ENCODE measurements around the gene CHD2.
A peak's percentile ranks its signal among the peaks of the same experiment; 100 is the strongest.

The CHD2 gene

DNA sequence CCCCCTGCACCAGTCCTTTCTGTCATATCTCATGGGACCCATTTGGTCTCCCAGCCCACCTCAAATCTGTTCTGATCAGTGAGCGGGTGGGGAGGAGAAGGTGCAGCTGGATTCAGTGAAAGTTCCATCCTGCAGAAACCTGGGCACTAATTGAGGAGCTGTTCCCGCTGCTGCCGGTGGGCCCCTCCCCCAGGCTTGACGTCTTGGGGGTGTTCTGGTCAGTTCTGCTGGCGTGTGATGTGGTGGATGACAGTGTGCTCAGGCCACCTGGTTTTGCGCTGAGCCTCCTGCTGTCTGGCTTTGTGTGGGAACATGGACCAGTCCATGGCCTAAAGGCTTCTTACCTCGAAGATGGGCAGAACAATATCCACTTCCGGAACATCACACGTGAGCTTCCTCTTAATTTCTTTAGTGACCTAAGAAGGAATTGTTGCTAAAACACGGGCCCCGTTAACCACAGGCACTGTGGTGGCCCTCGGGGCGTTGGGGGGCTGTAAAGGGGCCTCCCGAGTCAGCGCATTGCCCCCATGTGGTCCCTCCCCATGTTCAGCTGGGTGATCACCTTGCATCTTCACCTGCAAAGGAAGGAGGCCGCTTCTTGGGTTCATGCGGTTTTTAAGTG lies 129.2 kb downstream of the CHD2 start:
- Histone ChIP-seq H3F3A (ENCODE audit: insufficient read depth, low read length) (no peaks in the 10 kb centered on the region), H3K36me3 (ENCODE audit: insufficient read depth, low read length) (peaks cover 31% of the 10 kb centered on the region), H3K4me3 (ENCODE audit: low read depth, low read length, poor library complexity, severe bottlenecking) (no peak overlapping the region), H3K4me1 (ENCODE audit: insufficient read depth, low read length, severe bottlenecking) (peaks cover 14% of the 10 kb centered on the region), H3K9ac (ENCODE audit: low read length) (no peak overlapping the region), H4K20me1 (ENCODE audit: insufficient read depth, low read length) (no peaks in the 10 kb centered on the region), H3K27ac (ENCODE audit: low read depth, low read length, poor library complexity, severe bottlenecking) (no peak overlapping the region), H2AFZ (ENCODE audit: low read length) (no peak overlapping the region), H3K79me2 (ENCODE audit: insufficient read depth, low read length) (no peaks in the 10 kb centered on the region), H3K4me2 (ENCODE audit: low read length) (peak overlapping the region; percentile 30; the same call in 1 of the 2 replicates), H3K9me2 (ENCODE audit: low read depth, low read length) (no peaks in the 10 kb centered on the region), H3K9me3 (ENCODE audit: low read length) (no peaks in the 10 kb centered on the region), H3K27me3 (ENCODE audit: insufficient read depth, low read length) (no peaks in the 10 kb centered on the region)
- no peak for TF ChIP-seq EZH2 (IDR thresholded peaks at IDR 0.05; ENCODE audit: borderline replicate concordance, low read length)
- TF ChIP-seq, protein P1, sequence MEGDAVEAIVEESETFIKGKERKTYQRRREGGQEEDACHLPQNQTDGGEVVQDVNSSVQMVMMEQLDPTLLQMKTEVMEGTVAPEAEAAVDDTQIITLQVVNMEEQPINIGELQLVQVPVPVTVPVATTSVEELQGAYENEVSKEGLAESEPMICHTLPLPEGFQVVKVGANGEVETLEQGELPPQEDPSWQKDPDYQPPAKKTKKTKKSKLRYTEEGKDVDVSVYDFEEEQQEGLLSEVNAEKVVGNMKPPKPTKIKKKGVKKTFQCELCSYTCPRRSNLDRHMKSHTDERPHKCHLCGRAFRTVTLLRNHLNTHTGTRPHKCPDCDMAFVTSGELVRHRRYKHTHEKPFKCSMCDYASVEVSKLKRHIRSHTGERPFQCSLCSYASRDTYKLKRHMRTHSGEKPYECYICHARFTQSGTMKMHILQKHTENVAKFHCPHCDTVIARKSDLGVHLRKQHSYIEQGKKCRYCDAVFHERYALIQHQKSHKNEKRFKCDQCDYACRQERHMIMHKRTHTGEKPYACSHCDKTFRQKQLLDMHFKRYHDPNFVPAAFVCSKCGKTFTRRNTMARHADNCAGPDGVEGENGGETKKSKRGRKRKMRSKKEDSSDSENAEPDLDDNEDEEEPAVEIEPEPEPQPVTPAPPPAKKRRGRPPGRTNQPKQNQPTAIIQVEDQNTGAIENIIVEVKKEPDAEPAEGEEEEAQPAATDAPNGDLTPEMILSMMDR (IDR thresholded peaks at IDR 0.05; ENCODE audit: low read length) = no peak

DNA sequence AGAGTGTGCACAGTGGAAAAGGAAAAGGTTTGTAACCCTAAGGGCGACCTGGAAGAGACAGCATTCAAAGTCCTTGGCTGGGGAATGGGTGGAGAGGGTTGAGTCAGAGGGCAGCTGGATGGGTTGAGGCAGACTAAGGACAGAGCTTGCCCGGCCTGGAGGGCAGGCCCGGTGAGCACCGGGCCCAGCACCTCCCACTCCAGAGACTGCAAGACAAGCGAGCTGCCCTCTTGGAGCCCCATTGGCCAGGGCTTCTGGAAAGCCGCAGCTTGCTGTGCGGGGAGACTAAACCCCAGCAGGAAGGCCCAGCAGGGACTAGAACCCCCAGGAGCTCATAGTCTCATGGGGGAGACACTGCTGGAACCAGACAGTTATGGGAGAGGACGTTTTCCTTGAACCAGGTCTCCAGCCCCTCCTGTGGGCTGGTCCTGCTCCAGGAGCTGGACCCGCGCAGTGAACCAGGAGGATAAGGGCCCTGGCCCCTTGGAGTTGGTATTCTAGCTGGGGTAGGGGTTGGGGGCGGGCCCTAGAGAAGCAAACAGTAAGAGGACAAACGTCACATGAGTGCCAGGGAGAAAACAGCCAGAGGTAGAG lies 129.8 kb downstream of the CHD2 start:
- Histone ChIP-seq H3K9me3 (ENCODE audit: low read length) (no peaks in the 10 kb centered on the region), H3K9ac (ENCODE audit: low read length) (no peak overlapping the region), H3K79me2 (ENCODE audit: insufficient read depth, low read length) (no peaks in the 10 kb centered on the region), H3K27me3 (ENCODE audit: insufficient read depth, low read length) (no peaks in the 10 kb centered on the region), H4K20me1 (ENCODE audit: insufficient read depth, low read length) (no peaks in the 10 kb centered on the region), H3K27ac (ENCODE audit: low read depth, low read length, poor library complexity, severe bottlenecking) (no peak overlapping the region), H3K4me2 (ENCODE audit: low read length) (no peak overlapping the region), H2AFZ (ENCODE audit: low read length) (no peak overlapping the region), H3F3A (ENCODE audit: insufficient read depth, low read length) (no peaks in the 10 kb centered on the region), H3K9me2 (ENCODE audit: low read depth, low read length) (no peaks in the 10 kb centered on the region), H3K4me1 (ENCODE audit: insufficient read depth, low read length, severe bottlenecking) (peaks cover 14% of the 10 kb centered on the region), H3K4me3 (ENCODE audit: low read depth, low read length, poor library complexity, severe bottlenecking) (no peak overlapping the region), H3K36me3 (ENCODE audit: insufficient read depth, low read length) (peaks cover 25% of the 10 kb centered on the region)
- no peak for TF ChIP-seq EZH2 (IDR thresholded peaks at IDR 0.05; ENCODE audit: borderline replicate concordance, low read length)
- TF ChIP-seq, protein P1 (IDR thresholded peaks at IDR 0.05; ENCODE audit: low read length) = no peak

DNA sequence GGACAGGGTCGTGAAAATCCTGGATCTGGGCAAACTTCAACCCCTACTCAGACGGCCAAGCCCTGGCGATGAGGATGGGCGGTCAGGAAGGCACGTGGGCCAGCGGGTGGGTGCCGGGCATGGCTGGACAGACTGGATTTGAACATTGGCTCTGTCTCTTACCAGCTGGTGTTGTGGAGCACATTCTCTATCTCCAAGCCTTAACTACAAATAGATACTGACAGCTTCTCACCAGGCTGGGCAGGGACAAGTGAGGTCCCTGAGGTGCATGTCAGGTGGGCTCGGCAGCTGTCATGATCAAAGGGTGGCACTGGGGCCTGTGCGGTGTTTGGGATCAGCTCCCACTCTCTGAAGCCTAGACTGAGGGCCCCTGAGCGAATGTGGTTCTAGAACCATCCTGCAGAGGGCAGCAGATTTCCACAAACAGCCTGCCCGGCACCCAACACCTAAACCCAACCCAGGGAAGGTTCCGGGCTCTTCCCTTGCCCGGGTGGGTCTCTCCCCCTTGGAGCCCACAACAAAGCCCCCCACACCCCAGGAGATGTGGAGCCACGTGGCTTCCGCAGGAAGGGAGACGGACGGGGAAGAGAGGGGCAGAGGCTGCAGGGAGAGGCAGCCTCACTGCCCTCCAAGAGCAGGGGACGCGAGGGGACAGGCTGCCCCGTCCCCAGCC lies 130.4 kb downstream of the CHD2 start:
- Histone ChIP-seq H3K27ac (ENCODE audit: low read depth, low read length, poor library complexity, severe bottlenecking) (no peak overlapping the region), H3K9me3 (ENCODE audit: low read length) (no peaks in the 10 kb centered on the region), H3F3A (ENCODE audit: insufficient read depth, low read length) (no peaks in the 10 kb centered on the region), H3K4me3 (ENCODE audit: low read depth, low read length, poor library complexity, severe bottlenecking) (no peak overlapping the region), H3K79me2 (ENCODE audit: insufficient read depth, low read length) (no peaks in the 10 kb centered on the region), H3K36me3 (ENCODE audit: insufficient read depth, low read length) (peaks cover 19% of the 10 kb centered on the region), H3K9ac (ENCODE audit: low read length) (no peak overlapping the region), H3K9me2 (ENCODE audit: low read depth, low read length) (no peaks in the 10 kb centered on the region), H4K20me1 (ENCODE audit: insufficient read depth, low read length) (no peaks in the 10 kb centered on the region), H3K27me3 (ENCODE audit: insufficient read depth, low read length) (0 out of 2 replicates have a peak, but pooled peaks cover 4% of the 10 kb centered on the region), H3K4me2 (ENCODE audit: low read length) (no peak overlapping the region), H3K4me1 (ENCODE audit: insufficient read depth, low read length, severe bottlenecking) (peaks cover 14% of the 10 kb centered on the region), H2AFZ (ENCODE audit: low read length) (no peak overlapping the region)
- TF ChIP-seq, protein P1 (IDR thresholded peaks at IDR 0.05; ENCODE audit: low read length) = peak; percentile 76
- TF ChIP-seq EZH2 (IDR thresholded peaks at IDR 0.05; ENCODE audit: borderline replicate concordance, low read length) = no peak

Measured in OCI-LY1 (cell line).